Panc1 (cell line): ENCODE measurements around the gene BAX. TPM values are rescaled to one million over a fixed set of nuclear protein-coding genes. Genes with fewer than 3 reads are reported as not detected.
A peak's percentile ranks its signal among the peaks of the same experiment; 100 is the strongest.

Experiments
- ATAC-seq: fragments of 200-7000 bp; cut with Tn5 transposase; 2 replicates; pipeline ENCODE4 v1.9.1; 2020; ENCODE audit warnings: mild to moderate bottlenecking, moderate library complexity
- BruUV-seq: library from RNA; stranded (reverse); fragments of 400-500 nt; replicated peaks from 2 replicates; lab custom pipeline; 2021; lab: Mats Ljungman, UMichigan
- CTCF ChIA-PET: fragments of 300-600 bp; sonication (Branson Sonifier 250); formaldehyde crosslinking; loops from one replicate; lab custom pipeline; 2022; ENCODE audit warnings: antibody characterized with exemption; lab: Charles Lee
- POLR2A ChIA-PET: fragments of 300-600 bp; sonication (Branson Sonifier 250); formaldehyde crosslinking; loops from one replicate; lab custom pipeline; 2022; ENCODE audit warnings: antibody characterized with exemption; lab: Charles Lee
- DNase-seq: peaks from one replicate; pipeline ENCODE4 v3.0.0-alpha.2; 2010; ENCODE audit warnings: low read depth, low spot score
- H3K27ac ChIP-seq: 2 replicates; pipeline ENCODE4 v1.5.1; 2011; ENCODE audit warnings: mild to moderate bottlenecking, low read length, inconsistent platforms
- H3K27me3 ChIP-seq: fragments of 200-500 bp; sonication (Bioruptor generic); 2 replicates; pipeline ENCODE4 v1.6.0; 2014; ENCODE audit warnings: low read length, inconsistent platforms; ENCODE audit not compliant: control insufficient read depth, insufficient read depth
- H3K36me3 ChIP-seq: fragments of 200-500 bp; sonication (Bioruptor generic); 2 replicates; pipeline ENCODE4 v1.5.1; 2014; ENCODE audit warnings: inconsistent platforms, mild to moderate bottlenecking, low read length, moderate library complexity; ENCODE audit not compliant: control insufficient read depth, insufficient read depth
- H3K4me1 ChIP-seq: 2 replicates; pipeline ENCODE4 v1.5.1; 2011; ENCODE audit warnings: inconsistent platforms, mild to moderate bottlenecking, low read length, moderate library complexity; ENCODE audit not compliant: control insufficient read depth, insufficient read depth
- H3K4me3 ChIP-seq, 2 experiments: 2 replicates each; pipeline ENCODE4 v1.5.1; 2011 to 2012; ENCODE audit warnings: low read depth in 2 of 2, low read length in 2 of 2, mild to moderate bottlenecking in 2 of 2, inconsistent platforms in 1 of 2, moderate library complexity in 1 of 2
- H3K9me3 ChIP-seq: fragments of 200-500 bp; sonication (Bioruptor generic); 2 replicates; pipeline ENCODE4 v1.5.1; 2014; ENCODE audit warnings: low read depth, mild to moderate bottlenecking, inconsistent platforms, low read length, moderate library complexity; ENCODE audit not compliant: control insufficient read depth, insufficient read depth
- CTCF ChIP-seq: fragments of 450-650 bp; IDR thresholded peaks from 2 replicates; pipeline ENCODE4 v1.5.1; 2017; ENCODE audit warnings: mild to moderate bottlenecking
- POLR2AphosphoS5 ChIP-seq: IDR thresholded peaks from 2 replicates; pipeline ENCODE4 v1.6.1; 2012; ENCODE audit warnings: mild to moderate bottlenecking, low read depth, low read length, moderate library complexity
- SIN3A ChIP-seq: IDR thresholded peaks from 2 replicates; pipeline ENCODE4 v1.6.1; 2012; ENCODE audit warnings: low read depth, mild to moderate bottlenecking, low read length, moderate library complexity, borderline replicate concordance; ENCODE audit not compliant: insufficient read depth
- TCF7L2 ChIP-seq: IDR thresholded peaks from 2 replicates; pipeline ENCODE4 v1.6.1; 2011; ENCODE audit warnings: mild to moderate bottlenecking, low read depth, low read length, inconsistent platforms
- in situ Hi-C: cut with HindIII; loops from 2 replicates; pipeline ENCODE4 v1.10.0; 2016; ENCODE audit warnings: low sequenced_read_pairs, low pct_unique_long_range_greater_than_20kb
- intact Hi-C: fragments of 100-400 bp; cut with micrococcal nuclease; formaldehyde crosslinking; loops from one replicate; pipeline ENCODE4 v1.10.0; 2022; ENCODE audit not compliant: unreplicated experiment
- total RNA-seq: library from RNA; stranded (reverse); gene quantifications from one replicate; pipeline ENCODE4 v1.2.1, GENCODE V29; 2021; ENCODE audit not compliant: unreplicated experiment
- TF ChIP-seq, protein P1 (sequence below), 2 experiments: IDR thresholded peaks; 2 replicates each; pipeline ENCODE4 v1.6.1; 2011 to 2012; ENCODE audit warnings: low read depth in 2 of 2, control low read depth in 1 of 2, low read length in 1 of 2, mild to moderate bottlenecking in 1 of 2, moderate library complexity in 1 of 2; ENCODE audit not compliant: insufficient read depth in 1 of 2

BAX gene
- total RNA-seq, 1 experiment from 2014 or later = 100 TPM

DNA sequence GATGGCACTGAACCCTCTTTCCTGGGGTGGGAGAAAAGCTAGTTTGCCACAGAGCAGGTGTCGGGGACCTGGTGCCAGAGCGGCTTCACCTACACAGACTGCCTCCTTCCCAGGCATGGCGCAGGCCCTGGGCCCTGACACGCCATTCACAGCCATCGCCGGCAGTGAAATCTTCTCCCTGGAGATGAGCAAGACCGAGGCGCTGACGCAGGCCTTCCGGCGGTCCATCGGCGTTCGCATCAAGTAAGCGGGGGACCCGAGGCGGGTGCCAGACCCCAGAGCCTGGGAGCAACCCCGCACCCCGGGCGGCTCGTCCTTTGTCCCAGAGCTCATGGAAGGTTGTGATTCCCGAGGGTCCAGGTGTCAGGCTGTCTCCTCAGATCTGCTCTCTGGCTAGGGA lies 52.2 kb downstream of the BAX start:
- ATAC-seq (no peak), DNase-seq (no peak)
- TF ChIP-seq TCF7L2 = no peak
- TF ChIP-seq CTCF = no peak
- TF ChIP-seq, protein P1, sequence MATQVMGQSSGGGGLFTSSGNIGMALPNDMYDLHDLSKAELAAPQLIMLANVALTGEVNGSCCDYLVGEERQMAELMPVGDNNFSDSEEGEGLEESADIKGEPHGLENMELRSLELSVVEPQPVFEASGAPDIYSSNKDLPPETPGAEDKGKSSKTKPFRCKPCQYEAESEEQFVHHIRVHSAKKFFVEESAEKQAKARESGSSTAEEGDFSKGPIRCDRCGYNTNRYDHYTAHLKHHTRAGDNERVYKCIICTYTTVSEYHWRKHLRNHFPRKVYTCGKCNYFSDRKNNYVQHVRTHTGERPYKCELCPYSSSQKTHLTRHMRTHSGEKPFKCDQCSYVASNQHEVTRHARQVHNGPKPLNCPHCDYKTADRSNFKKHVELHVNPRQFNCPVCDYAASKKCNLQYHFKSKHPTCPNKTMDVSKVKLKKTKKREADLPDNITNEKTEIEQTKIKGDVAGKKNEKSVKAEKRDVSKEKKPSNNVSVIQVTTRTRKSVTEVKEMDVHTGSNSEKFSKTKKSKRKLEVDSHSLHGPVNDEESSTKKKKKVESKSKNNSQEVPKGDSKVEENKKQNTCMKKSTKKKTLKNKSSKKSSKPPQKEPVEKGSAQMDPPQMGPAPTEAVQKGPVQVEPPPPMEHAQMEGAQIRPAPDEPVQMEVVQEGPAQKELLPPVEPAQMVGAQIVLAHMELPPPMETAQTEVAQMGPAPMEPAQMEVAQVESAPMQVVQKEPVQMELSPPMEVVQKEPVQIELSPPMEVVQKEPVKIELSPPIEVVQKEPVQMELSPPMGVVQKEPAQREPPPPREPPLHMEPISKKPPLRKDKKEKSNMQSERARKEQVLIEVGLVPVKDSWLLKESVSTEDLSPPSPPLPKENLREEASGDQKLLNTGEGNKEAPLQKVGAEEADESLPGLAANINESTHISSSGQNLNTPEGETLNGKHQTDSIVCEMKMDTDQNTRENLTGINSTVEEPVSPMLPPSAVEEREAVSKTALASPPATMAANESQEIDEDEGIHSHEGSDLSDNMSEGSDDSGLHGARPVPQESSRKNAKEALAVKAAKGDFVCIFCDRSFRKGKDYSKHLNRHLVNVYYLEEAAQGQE (IDR thresholded peaks at IDR 0.05; ENCODE audit: insufficient read depth in 1 of 2, low read depth in 2 of 2, low read length in 1 of 2) = no peak
- no peak for TF ChIP-seq POLR2AphosphoS5
- no peak for TF ChIP-seq SIN3A
- Histone ChIP-seq H3K4me3 (no peak overlapping the region), H3K9me3 (no peaks in the 10 kb centered on the region), H3K27ac (no peak overlapping the region), H3K36me3 (peaks cover 4% of the 10 kb centered on the region), H3K4me1 (no peaks in the 10 kb centered on the region), H3K27me3 (no peaks in the 10 kb centered on the region)
- intact Hi-C loops (no loop called here), in situ Hi-C loops (no loop called here)
- ChIA-PET CTCF (no interaction called here), POLR2A (interaction anchor here (0.6 kb wide), 1 partner anchor 379 kb away, joined by 7 read pairs; no protein-coding TSS in a partner anchor)
- no TSS peak for BruUV-seq

- ChIA-PET CTCF (interaction anchor here (1.2 kb wide), 1 partner anchor 10 kb away, joined by 4 read pairs; no protein-coding TSS in a partner anchor), POLR2A (interaction anchor here (1.1 kb wide), 1 partner anchor 16 kb away, joined by 6 read pairs; the partner anchor contains the start of gene RUVBL2)
- intact Hi-C loops = no loop called here
- H3K27ac ChIP-seq = no peak overlapping the region
- ATAC-seq = 0 out of 2 replicates have a peak, but pooled peaks have one; percentile 29
- no peak for DNase-seq
- TF ChIP-seq, protein P1 (IDR thresholded peaks at IDR 0.05; ENCODE audit: insufficient read depth in 1 of 2, low read depth in 2 of 2, low read length in 1 of 2) = no peak
- TF ChIP-seq TCF7L2 (no peak), POLR2AphosphoS5 (no peak), CTCF (no peak)
- in situ Hi-C loops = no loop called here
- no peak overlapping the region for H3K4me3 ChIP-seq
- H3K27me3 ChIP-seq = no peaks in the 10 kb centered on the region
- H3K36me3 ChIP-seq = no peaks in the 10 kb centered on the region; the same call in 1 of the 2 replicates
- no peaks in the 10 kb centered on the region for H3K9me3 ChIP-seq
- no TSS peak for BruUV-seq
- H3K4me1 ChIP-seq = no peaks in the 10 kb centered on the region
Observed at GRCh38 chr19:49009828-49010227, 55.2 kb downstream of the BAX start.
